ENCODE measurements around the gene CYTH4.

CYTH4 gene

GRCh38 chr22:37273126-37273845, 9.0 kb upstream of the CYTH4 start:
- Histone ChIP-seq H2AK5ac (ENCODE audit: low read depth, low read length) (no peak overlapping the region), H3K4ac (ENCODE audit: low read length) (no peak overlapping the region), H2BK120ac (ENCODE audit: low read depth, low read length) (no peak overlapping the region), H3K27ac (replicated peaks; ENCODE audit: low read length) (no peak overlapping the region), H2AFZ (ENCODE audit: low read length) (peak overlapping the region; percentile 35), H3K14ac (ENCODE audit: low read length) (no peak overlapping the region), H3K9ac (ENCODE audit: low read depth, low read length, poor library complexity) (no peak overlapping the region), H2BK12ac (ENCODE audit: low read length) (no peak overlapping the region), H3K4me3 (ENCODE audit: low read length in 2 of 2) (no peak overlapping the region), H3K23ac (ENCODE audit: low read depth, low read length, poor library complexity) (no peak overlapping the region), H4K91ac (ENCODE audit: low read depth, low read length, poor library complexity) (no peak overlapping the region), H3K27me3 (ENCODE audit: control insufficient read depth in 3 of 3, insufficient read depth in 3 of 3, low read depth in 1 of 3, low read length in 3 of 3) (peaks cover 0 to 16% (median 0%) of the 10 kb centered on the region in 3 experiments), H2BK5ac (ENCODE audit: low read length) (peak overlapping the region; percentile 11), H3K4me2 (ENCODE audit: insufficient read depth, low read length, poor library complexity, severe bottlenecking) (no peak overlapping the region), H3K18ac (ENCODE audit: low read length) (no peak overlapping the region), H2BK15ac (ENCODE audit: low read length) (no peak overlapping the region), H3K4me1 (ENCODE audit: control insufficient read depth in 2 of 2, insufficient read depth in 1 of 2, low read depth in 1 of 2, low read length in 2 of 2) (no peaks in the 10 kb centered on the region), H3K79me1 (ENCODE audit: low read depth, low read length) (no peaks in the 10 kb centered on the region), H4K8ac (ENCODE audit: low read depth, low read length) (no peak overlapping the region), H3K9me3 (replicated peaks in 1 of 2; ENCODE audit: control insufficient read depth in 2 of 2, insufficient read depth in 1 of 2, low read depth in 1 of 2, low read length in 2 of 2) (no peaks in the 10 kb centered on the region), H3K36me3 (replicated peaks in 1 of 2; ENCODE audit: control insufficient read depth in 2 of 2, insufficient read depth in 2 of 2, low read length in 2 of 2) (no peaks in the 10 kb centered on the region)
- no peak for DNase-seq (ENCODE audit: low spot score)
- no CpG with 5 or more reads among the region's 17 CpGs for WGBS, 2 donors (ENCODE audit: extremely low coverage in 2 of 2, insufficient read length in 2 of 2, insufficient replicate concordance in 1 of 2)

- Histone ChIP-seq H3K27me3 (ENCODE audit: control insufficient read depth in 3 of 3, insufficient read depth in 3 of 3, low read depth in 1 of 3, low read length in 3 of 3) (peaks cover 0 to 16% (median 0%) of the 10 kb centered on the region in 3 experiments), H3K23ac (ENCODE audit: low read depth, low read length, poor library complexity) (no peak overlapping the region), H3K27ac (replicated peaks; ENCODE audit: low read length) (no peak overlapping the region), H2BK5ac (ENCODE audit: low read length) (peak overlapping the region; percentile 11), H3K9me3 (replicated peaks in 1 of 2; ENCODE audit: control insufficient read depth in 2 of 2, insufficient read depth in 1 of 2, low read depth in 1 of 2, low read length in 2 of 2) (no peaks in the 10 kb centered on the region), H2BK120ac (ENCODE audit: low read depth, low read length) (no peak overlapping the region), H3K4me1 (ENCODE audit: control insufficient read depth in 2 of 2, insufficient read depth in 1 of 2, low read depth in 1 of 2, low read length in 2 of 2) (no peaks in the 10 kb centered on the region), H4K91ac (ENCODE audit: low read depth, low read length, poor library complexity) (no peak overlapping the region), H3K79me1 (ENCODE audit: low read depth, low read length) (no peaks in the 10 kb centered on the region), H4K8ac (ENCODE audit: low read depth, low read length) (no peak overlapping the region), H3K4me2 (ENCODE audit: insufficient read depth, low read length, poor library complexity, severe bottlenecking) (no peak overlapping the region), H2AFZ (ENCODE audit: low read length) (no peak overlapping the region), H2BK15ac (ENCODE audit: low read length) (peak overlapping the region; percentile 24), H3K4ac (ENCODE audit: low read length) (no peak overlapping the region), H2AK5ac (ENCODE audit: low read depth, low read length) (peak overlapping the region; percentile 21), H3K9ac (ENCODE audit: low read depth, low read length, poor library complexity) (no peak overlapping the region), H2BK12ac (ENCODE audit: low read length) (no peak overlapping the region), H3K18ac (ENCODE audit: low read length) (no peak overlapping the region), H3K36me3 (replicated peaks in 1 of 2; ENCODE audit: control insufficient read depth in 2 of 2, insufficient read depth in 2 of 2, low read length in 2 of 2) (no peaks in the 10 kb centered on the region), H3K14ac (ENCODE audit: low read length) (no peak overlapping the region), H3K4me3 (ENCODE audit: low read length in 2 of 2) (no peak overlapping the region)
- no peak for DNase-seq (ENCODE audit: low spot score)
- WGBS, 2 donors (ENCODE audit: extremely low coverage in 2 of 2, insufficient read length in 2 of 2, insufficient replicate concordance in 1 of 2), result no CpG with 5 or more reads among the region's 8 CpGs
Observed at GRCh38 chr22:37273846-37274225, 8.5 kb upstream of the CYTH4 start.

GRCh38 chr22:37274380-37274862, 7.9 kb upstream of the CYTH4 start:
- no peak overlapping the region for H3K23ac ChIP-seq (ENCODE audit: low read depth, low read length, poor library complexity)
- H3K4me3 ChIP-seq (ENCODE audit: low read length in 2 of 2), result no peak overlapping the region
- no peak for DNase-seq (ENCODE audit: low spot score)
- H2BK120ac ChIP-seq (ENCODE audit: low read depth, low read length), result peak overlapping the region; percentile 39
- no peak overlapping the region for H3K4me2 ChIP-seq (ENCODE audit: insufficient read depth, low read length, poor library complexity, severe bottlenecking)
- peaks cover 2 to 3% of the 10 kb centered on the region in 2 donors for H3K4me1 ChIP-seq (ENCODE audit: control insufficient read depth in 2 of 2, insufficient read depth in 1 of 2, low read depth in 1 of 2, low read length in 2 of 2)
- peak overlapping the region; percentile 67 for H3K9ac ChIP-seq (ENCODE audit: low read depth, low read length, poor library complexity)
- H3K27ac ChIP-seq (replicated peaks; ENCODE audit: low read length), result no peak overlapping the region
- H2BK12ac ChIP-seq (ENCODE audit: low read length), result no peak overlapping the region
- no peak overlapping the region for H2AFZ ChIP-seq (ENCODE audit: low read length)
- H3K18ac ChIP-seq (ENCODE audit: low read length), result peak overlapping the region; percentile 60
- H3K9me3 ChIP-seq (replicated peaks in 1 of 2; ENCODE audit: control insufficient read depth in 2 of 2, insufficient read depth in 1 of 2, low read depth in 1 of 2, low read length in 2 of 2), result no peaks in the 10 kb centered on the region
- H3K79me1 ChIP-seq (ENCODE audit: low read depth, low read length), result no peaks in the 10 kb centered on the region
- H2AK5ac ChIP-seq (ENCODE audit: low read depth, low read length), result peak overlapping the region; percentile 21
- H3K27me3 ChIP-seq (ENCODE audit: control insufficient read depth in 3 of 3, insufficient read depth in 3 of 3, low read depth in 1 of 3, low read length in 3 of 3), result peaks cover 0 to 16% (median 0%) of the 10 kb centered on the region in 3 experiments
- no peak overlapping the region for H2BK5ac ChIP-seq (ENCODE audit: low read length)
- peak overlapping the region; percentile 24 for H2BK15ac ChIP-seq (ENCODE audit: low read length)
- H3K14ac ChIP-seq (ENCODE audit: low read length), result no peak overlapping the region
- no peak overlapping the region for H3K4ac ChIP-seq (ENCODE audit: low read length)
- H4K8ac ChIP-seq (ENCODE audit: low read depth, low read length), result no peak overlapping the region
- WGBS, 2 donors (ENCODE audit: extremely low coverage in 2 of 2, insufficient read length in 2 of 2, insufficient replicate concordance in 1 of 2), result no CpG with 5 or more reads among the region's 12 CpGs
- no peak overlapping the region for H4K91ac ChIP-seq (ENCODE audit: low read depth, low read length, poor library complexity)
- H3K36me3 ChIP-seq (replicated peaks in 1 of 2; ENCODE audit: control insufficient read depth in 2 of 2, insufficient read depth in 2 of 2, low read length in 2 of 2), result no peaks in the 10 kb centered on the region

GRCh38 chr22:37275134-37275533, 7.2 kb upstream of the CYTH4 start:
- H2BK12ac ChIP-seq (ENCODE audit: low read length), result no peak overlapping the region
- peaks cover 5 to 6% of the 10 kb centered on the region in 2 donors for H3K4me1 ChIP-seq (ENCODE audit: control insufficient read depth in 2 of 2, insufficient read depth in 1 of 2, low read depth in 1 of 2, low read length in 2 of 2)
- no peak overlapping the region for H3K27ac ChIP-seq (replicated peaks; ENCODE audit: low read length)
- H2BK120ac ChIP-seq (ENCODE audit: low read depth, low read length), result no peak overlapping the region
- H3K4me2 ChIP-seq (ENCODE audit: insufficient read depth, low read length, poor library complexity, severe bottlenecking), result no peak overlapping the region
- no peak overlapping the region for H3K4ac ChIP-seq (ENCODE audit: low read length)
- peaks cover 0 to 16% (median 0%) of the 10 kb centered on the region in 3 experiments for H3K27me3 ChIP-seq (ENCODE audit: control insufficient read depth in 3 of 3, insufficient read depth in 3 of 3, low read depth in 1 of 3, low read length in 3 of 3)
- H2AFZ ChIP-seq (ENCODE audit: low read length), result no peak overlapping the region
- no CpG with 5 or more reads among the region's 11 CpGs for WGBS, 2 donors (ENCODE audit: extremely low coverage in 2 of 2, insufficient read length in 2 of 2, insufficient replicate concordance in 1 of 2)
- no peaks in the 10 kb centered on the region for H3K9me3 ChIP-seq (replicated peaks in 1 of 2; ENCODE audit: control insufficient read depth in 2 of 2, insufficient read depth in 1 of 2, low read depth in 1 of 2, low read length in 2 of 2)
- H3K4me3 ChIP-seq (ENCODE audit: low read length in 2 of 2), result no peak overlapping the region
- no peak overlapping the region for H3K18ac ChIP-seq (ENCODE audit: low read length)
- no peak overlapping the region for H4K91ac ChIP-seq (ENCODE audit: low read depth, low read length, poor library complexity)
- no peak overlapping the region for H3K14ac ChIP-seq (ENCODE audit: low read length)
- H3K9ac ChIP-seq (ENCODE audit: low read depth, low read length, poor library complexity), result no peak overlapping the region
- H2BK5ac ChIP-seq (ENCODE audit: low read length), result no peak overlapping the region
- H2AK5ac ChIP-seq (ENCODE audit: low read depth, low read length), result no peak overlapping the region
- no peak overlapping the region for H3K23ac ChIP-seq (ENCODE audit: low read depth, low read length, poor library complexity)
- DNase-seq (ENCODE audit: low spot score), result no peak
- no peak overlapping the region for H2BK15ac ChIP-seq (ENCODE audit: low read length)
- no peaks in the 10 kb centered on the region for H3K79me1 ChIP-seq (ENCODE audit: low read depth, low read length)
- H3K36me3 ChIP-seq (replicated peaks in 1 of 2; ENCODE audit: control insufficient read depth in 2 of 2, insufficient read depth in 2 of 2, low read length in 2 of 2), result no peaks in the 10 kb centered on the region
- no peak overlapping the region for H4K8ac ChIP-seq (ENCODE audit: low read depth, low read length)
